ENCODE data around the gene ZBTB17.

DNA sequence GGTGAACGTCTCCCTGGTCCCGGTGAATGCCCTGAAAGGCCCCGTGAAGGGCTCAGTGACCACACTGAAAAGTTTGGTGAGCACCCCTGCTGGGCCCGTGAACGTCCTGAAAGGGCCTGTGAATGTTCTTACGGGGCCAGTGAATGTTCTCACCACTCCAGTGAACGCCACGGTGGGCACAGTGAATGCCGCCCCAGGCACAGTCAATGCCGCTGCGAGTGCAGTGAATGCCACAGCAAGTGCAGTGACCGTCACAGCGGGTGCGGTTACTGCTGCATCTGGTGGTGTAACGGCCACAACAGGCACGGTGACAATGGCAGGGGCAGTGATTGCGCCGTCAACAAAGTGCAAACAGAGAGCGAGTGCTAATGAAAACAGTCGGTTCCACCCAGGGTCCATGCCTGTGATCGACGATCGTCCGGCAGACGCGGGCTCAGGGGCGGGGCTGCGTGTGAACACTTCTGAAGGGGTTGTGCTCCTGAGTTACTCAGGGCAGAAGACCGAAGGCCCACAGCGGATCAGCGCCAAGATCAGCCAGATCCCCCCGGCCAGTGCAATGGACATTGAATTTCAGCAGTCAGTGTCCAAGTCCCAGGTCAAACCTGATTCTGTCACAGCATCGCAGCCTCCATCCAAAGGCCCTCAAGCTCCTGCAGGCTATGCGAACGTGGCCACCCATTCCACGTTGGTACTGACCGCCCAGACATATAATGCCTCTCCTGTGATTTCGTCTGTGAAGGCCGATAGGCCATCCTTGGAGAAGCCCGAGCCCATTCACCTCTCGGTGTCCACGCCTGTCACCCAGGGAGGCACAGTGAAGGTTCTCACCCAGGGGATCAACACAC, 41.5 kb downstream of the ZBTB17 start:
- TF ChIP-seq, protein P1, sequence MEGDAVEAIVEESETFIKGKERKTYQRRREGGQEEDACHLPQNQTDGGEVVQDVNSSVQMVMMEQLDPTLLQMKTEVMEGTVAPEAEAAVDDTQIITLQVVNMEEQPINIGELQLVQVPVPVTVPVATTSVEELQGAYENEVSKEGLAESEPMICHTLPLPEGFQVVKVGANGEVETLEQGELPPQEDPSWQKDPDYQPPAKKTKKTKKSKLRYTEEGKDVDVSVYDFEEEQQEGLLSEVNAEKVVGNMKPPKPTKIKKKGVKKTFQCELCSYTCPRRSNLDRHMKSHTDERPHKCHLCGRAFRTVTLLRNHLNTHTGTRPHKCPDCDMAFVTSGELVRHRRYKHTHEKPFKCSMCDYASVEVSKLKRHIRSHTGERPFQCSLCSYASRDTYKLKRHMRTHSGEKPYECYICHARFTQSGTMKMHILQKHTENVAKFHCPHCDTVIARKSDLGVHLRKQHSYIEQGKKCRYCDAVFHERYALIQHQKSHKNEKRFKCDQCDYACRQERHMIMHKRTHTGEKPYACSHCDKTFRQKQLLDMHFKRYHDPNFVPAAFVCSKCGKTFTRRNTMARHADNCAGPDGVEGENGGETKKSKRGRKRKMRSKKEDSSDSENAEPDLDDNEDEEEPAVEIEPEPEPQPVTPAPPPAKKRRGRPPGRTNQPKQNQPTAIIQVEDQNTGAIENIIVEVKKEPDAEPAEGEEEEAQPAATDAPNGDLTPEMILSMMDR (conservative IDR thresholded peaks at IDR 0.05; ENCODE audit: low read length): no peak
- TF ChIP-seq EZH2phosphoT487 (IDR thresholded peaks at IDR 0.05; ENCODE audit: borderline replicate concordance): no peak

Data from Loucy (cell line).